ENCODE measurements around the gene SORD. TPM values are rescaled to one million over a fixed set of nuclear protein-coding genes. Genes with fewer than 3 reads are reported as not detected.

Gene SORD
- total RNA-seq, 1 donor from 2014 or later, result 20.4 TPM

- TF ChIP-seq POLR2A (IDR thresholded peaks at IDR 0.05) (no peak), CTCF (IDR thresholded peaks at IDR 0.05) (no peak), POLR2AphosphoS5 (IDR thresholded peaks at IDR 0.05; ENCODE audit: insufficient read depth in 1 of 2, low read depth in 1 of 2) (no peak)
- H3K27ac ChIP-seq, result no peak overlapping the region
- intact Hi-C loops (cut with DNase I), result no loop called here
- H3K9me3 ChIP-seq, result no peaks in the 10 kb centered on the region
- no peak overlapping the region for H3K4me3 ChIP-seq
- H3K4me1 ChIP-seq, result no peaks in the 10 kb centered on the region
- no peak for DNase-seq (ENCODE audit: extremely low spot score in 2 of 2)
- H3K36me3 ChIP-seq, result no peaks in the 10 kb centered on the region
- H3K27me3 ChIP-seq, result no peaks in the 10 kb centered on the region
Measured at GRCh38 chr15:45083223-45083622, 60.2 kb downstream of the SORD start.

GRCh38 chr15:45084163-45084562 lies 61.2 kb downstream of the SORD start:
- TF ChIP-seq POLR2AphosphoS5 (IDR thresholded peaks at IDR 0.05; ENCODE audit: insufficient read depth in 1 of 2, low read depth in 1 of 2) (no peak), CTCF (IDR thresholded peaks at IDR 0.05) (no peak), POLR2A (IDR thresholded peaks at IDR 0.05) (no peak)
- no peak overlapping the region for H3K4me3 ChIP-seq
- no peak overlapping the region for H3K27ac ChIP-seq
- no peaks in the 10 kb centered on the region for H3K4me1 ChIP-seq
- H3K9me3 ChIP-seq, result no peaks in the 10 kb centered on the region
- H3K27me3 ChIP-seq, result no peaks in the 10 kb centered on the region
- no peak for DNase-seq (ENCODE audit: extremely low spot score in 2 of 2)
- no peaks in the 10 kb centered on the region for H3K36me3 ChIP-seq
- intact Hi-C loops (cut with DNase I), result no loop called here

GRCh38 chr15:45087513-45087912 lies 64.5 kb downstream of the SORD start:
- Histone ChIP-seq H3K4me1 (no peaks in the 10 kb centered on the region), H3K27ac (no peak overlapping the region), H3K4me3 (no peak overlapping the region), H3K9me3 (no peaks in the 10 kb centered on the region), H3K36me3 (no peaks in the 10 kb centered on the region), H3K27me3 (no peaks in the 10 kb centered on the region)
- intact Hi-C loops (cut with DNase I), result no loop called here
- TF ChIP-seq CTCF (IDR thresholded peaks at IDR 0.05), result no peak
- no peak for TF ChIP-seq POLR2AphosphoS5 (IDR thresholded peaks at IDR 0.05; ENCODE audit: insufficient read depth in 1 of 2, low read depth in 1 of 2)
- no peak for TF ChIP-seq POLR2A (IDR thresholded peaks at IDR 0.05)
- no peak for DNase-seq (ENCODE audit: extremely low spot score in 2 of 2)

GRCh38 chr15:45088801-45089711 lies 66.1 kb downstream of the SORD start:
- Histone ChIP-seq H3K27ac (no peak overlapping the region), H3K36me3 (no peaks in the 10 kb centered on the region), H3K9me3 (no peaks in the 10 kb centered on the region), H3K4me1 (no peaks in the 10 kb centered on the region), H3K27me3 (no peaks in the 10 kb centered on the region), H3K4me3 (no peak overlapping the region)
- intact Hi-C loops (cut with DNase I), result no loop called here
- no peak for TF ChIP-seq POLR2AphosphoS5 (IDR thresholded peaks at IDR 0.05; ENCODE audit: insufficient read depth in 1 of 2, low read depth in 1 of 2)
- no peak for TF ChIP-seq CTCF (IDR thresholded peaks at IDR 0.05)
- no peak for TF ChIP-seq POLR2A (IDR thresholded peaks at IDR 0.05)
- no peak for DNase-seq (ENCODE audit: extremely low spot score in 2 of 2)

- Histone ChIP-seq H3K9me3 (no peaks in the 10 kb centered on the region), H3K27me3 (no peaks in the 10 kb centered on the region), H3K4me1 (no peaks in the 10 kb centered on the region), H3K27ac (no peak overlapping the region), H3K36me3 (no peaks in the 10 kb centered on the region), H3K4me3 (no peak overlapping the region)
- TF ChIP-seq POLR2A (IDR thresholded peaks at IDR 0.05) (no peak), CTCF (IDR thresholded peaks at IDR 0.05) (no peak), POLR2AphosphoS5 (IDR thresholded peaks at IDR 0.05; ENCODE audit: insufficient read depth in 1 of 2, low read depth in 1 of 2) (no peak)
- DNase-seq (ENCODE audit: extremely low spot score in 2 of 2), result no peak
- intact Hi-C loops (cut with DNase I), result no loop called here
Measured at GRCh38 chr15:45089712-45090373, 66.8 kb downstream of the SORD start.

Data from vagina (tissue), 2 donors.